CD4-positive, alpha-beta T cell treated with Interleukin-15 for 4 hours (primary cell): ENCODE results near the gene TMTC1.

Experiments used
- DNase-seq: peaks from one replicate; pipeline ENCODE4 v3.0.0-alpha.2; 2020; ENCODE audit warnings: low spot score

The TMTC1 gene

GRCh38 chr12:29531471-29531870, 252.3 kb downstream of the TMTC1 start:
- no peak for DNase-seq

- DNase-seq, result no peak
These were observed 253.3 kb downstream of the TMTC1 start for GRCh38 chr12:29530436-29530835.

- DNase-seq, result no peak
These were observed 255.6 kb downstream of the TMTC1 start for GRCh38 chr12:29528161-29528560.

GRCh38 chr12:29521951-29522350, 261.8 kb downstream of the TMTC1 start:
- DNase-seq, result no peak

GRCh38 chr12:29519585-29520182, 264.1 kb downstream of the TMTC1 start:
- DNase-seq, result peak; percentile 16

- no peak for DNase-seq
These were observed 265.3 kb downstream of the TMTC1 start for GRCh38 chr12:29518407-29518806.

GRCh38 chr12:29517264-29517663, 266.5 kb downstream of the TMTC1 start:
- DNase-seq, result no peak

GRCh38 chr12:29516431-29516875, 267.3 kb downstream of the TMTC1 start:
- no peak for DNase-seq

- no peak for DNase-seq
These were observed 273.1 kb downstream of the TMTC1 start for GRCh38 chr12:29510591-29511185.

GRCh38 chr12:29509503-29509902, 274.2 kb downstream of the TMTC1 start:
- DNase-seq, result no peak

- no peak for DNase-seq
These were observed 274.8 kb downstream of the TMTC1 start for GRCh38 chr12:29508949-29509348.

GRCh38 chr12:29505122-29505521, 278.6 kb downstream of the TMTC1 start:
- no peak for DNase-seq

- no peak for DNase-seq
These were observed 280.5 kb downstream of the TMTC1 start for GRCh38 chr12:29503283-29503682.

- DNase-seq, result no peak
These were observed 284.5 kb downstream of the TMTC1 start for GRCh38 chr12:29499235-29499634.

- no peak for DNase-seq
These were observed 286.2 kb downstream of the TMTC1 start, which contains the start of gene OVCH1 for GRCh38 chr12:29497588-29497987. Gene OVCH1 (minus strand): TSS chr12:29497686. CDS start chr12:29497686, 0 bp downstream.

- no peak for DNase-seq
These were observed 290.9 kb downstream of the TMTC1 start for GRCh38 chr12:29492891-29493290.

GRCh38 chr12:29486972-29487371, 296.8 kb downstream of the TMTC1 start:
- no peak for DNase-seq

GRCh38 chr12:29463198-29463597, 320.5 kb downstream of the TMTC1 start:
- no peak for DNase-seq

- no peak for DNase-seq
These were observed 323.7 kb downstream of the TMTC1 start for GRCh38 chr12:29460082-29460481.

- DNase-seq, result no peak
These were observed 328.7 kb downstream of the TMTC1 start for GRCh38 chr12:29455087-29455486.

- DNase-seq, result no peak
These were observed 331.9 kb downstream of the TMTC1 start for GRCh38 chr12:29451888-29452287.
